DND-41 (cell line): Measurements from ENCODE around the gene TULP4.

ENCODE experiments used
- CTCF ChIP-seq: IDR thresholded peaks from 2 replicates; pipeline ENCODE4 v1.5.1; 2012; ENCODE audit warnings: borderline replicate concordance, low read length, moderate library complexity, mild to moderate bottlenecking; ENCODE audit not compliant: poor library complexity, severe bottlenecking; ENCODE audit errors: extremely low read depth
- EZH2 ChIP-seq: IDR thresholded peaks from 3 replicates; pipeline ENCODE4 v1.6.1; 2012; ENCODE audit warnings: borderline replicate concordance, low read depth, mild to moderate bottlenecking, moderate library complexity, low read length, inconsistent platforms; ENCODE audit not compliant: severe bottlenecking

- no peak for TF ChIP-seq EZH2
- no peak for TF ChIP-seq CTCF
These were observed 180.6 kb downstream of the TULP4 start for GRCh38 chr6:158492881-158493280.
